GM12801 (cell line): ENCODE data around the gene PSAP.

Experiments
- CTCF ChIP-seq: IDR thresholded peaks from one replicate; pipeline ENCODE4 v1.5.1; 2011; ENCODE audit warnings: control low read depth; ENCODE audit not compliant: insufficient read length; ENCODE audit errors: extremely low read depth

The PSAP gene

GRCh38 chr10:71842856-71843686 is 8.0 kb downstream of the PSAP start:
- no peak for TF ChIP-seq CTCF

DNA sequence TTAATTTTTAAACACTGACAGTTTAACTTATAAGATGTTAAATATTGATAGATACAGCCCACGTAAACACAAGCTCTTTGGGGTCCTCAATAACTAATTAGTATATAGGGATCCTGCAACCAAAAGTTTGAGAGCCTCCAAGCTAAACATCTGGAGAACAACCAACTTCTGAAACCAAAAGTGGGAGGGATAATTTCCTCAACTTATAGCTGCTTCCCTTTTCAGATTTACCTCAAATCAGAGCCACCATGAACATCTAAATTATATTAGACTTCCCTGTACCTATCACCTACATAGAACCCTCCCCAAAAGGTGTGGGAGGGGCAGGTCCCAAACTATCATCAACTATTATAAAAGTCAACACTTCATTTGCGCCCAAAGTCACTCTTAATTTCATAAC is 8.6 kb downstream of the PSAP start:
- no peak for TF ChIP-seq CTCF

DNA sequence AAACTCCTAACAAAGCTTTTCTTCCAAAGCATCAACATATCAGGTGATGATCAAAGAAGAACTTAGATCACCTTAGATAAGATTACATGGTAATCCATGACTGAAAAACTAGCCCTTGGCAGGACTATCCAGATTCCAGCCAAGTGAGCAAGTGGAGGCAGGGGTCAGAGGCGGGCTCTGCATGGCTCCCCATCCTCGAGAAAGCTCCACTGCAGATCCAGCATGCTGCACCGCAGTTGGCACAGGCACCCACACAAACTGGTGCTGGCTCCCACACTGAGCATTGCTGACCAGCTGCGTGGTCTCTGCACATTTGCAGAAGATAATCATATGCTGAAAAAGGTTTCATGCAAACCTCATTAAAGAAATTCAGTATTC is 10.1 kb downstream of the PSAP start:
- TF ChIP-seq CTCF, result no peak

- TF ChIP-seq CTCF, result no peak
These were observed 10.7 kb downstream of the PSAP start for GRCh38 chr10:71840177-71840957.

GRCh38 chr10:71838264-71839211 is 12.5 kb downstream of the PSAP start:
- no peak for TF ChIP-seq CTCF

DNA sequence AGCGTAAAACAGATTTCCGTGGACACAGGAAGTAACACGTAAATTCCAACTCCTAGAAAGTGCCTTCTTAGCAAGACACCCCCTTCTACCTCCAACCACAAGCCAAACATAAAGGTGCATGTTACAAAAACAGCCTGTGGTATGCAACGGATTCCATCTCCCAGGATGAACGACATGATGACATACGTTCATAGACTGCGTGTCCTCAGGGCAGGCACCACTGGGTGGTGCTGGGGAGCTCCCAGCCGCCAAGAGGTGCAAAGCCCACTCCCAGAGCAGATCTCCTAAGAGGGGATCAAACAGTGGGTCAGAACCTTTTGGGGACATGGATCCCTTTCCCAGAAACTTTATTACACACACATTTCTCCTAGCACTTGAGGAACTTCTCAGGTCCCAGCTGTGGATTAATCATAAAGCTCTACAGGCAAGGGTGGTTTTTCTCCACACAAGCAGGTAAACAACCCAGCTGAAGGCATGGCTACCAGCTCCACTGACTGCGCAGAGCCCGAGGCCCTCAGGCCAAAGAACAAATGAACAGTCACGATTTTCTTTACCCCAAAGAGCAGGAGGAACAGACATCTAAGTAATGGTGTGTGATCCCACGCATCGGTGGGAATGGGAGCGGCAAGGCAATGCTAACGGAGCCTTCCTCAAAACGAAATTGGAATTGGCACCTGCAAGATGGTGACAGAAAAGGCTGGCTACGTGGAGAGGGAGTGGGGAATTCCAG is 13.8 kb downstream of the PSAP start:
- TF ChIP-seq CTCF, result no peak
